ENCODE measurements around the gene ACY1.

Gene ACY1

DNA sequence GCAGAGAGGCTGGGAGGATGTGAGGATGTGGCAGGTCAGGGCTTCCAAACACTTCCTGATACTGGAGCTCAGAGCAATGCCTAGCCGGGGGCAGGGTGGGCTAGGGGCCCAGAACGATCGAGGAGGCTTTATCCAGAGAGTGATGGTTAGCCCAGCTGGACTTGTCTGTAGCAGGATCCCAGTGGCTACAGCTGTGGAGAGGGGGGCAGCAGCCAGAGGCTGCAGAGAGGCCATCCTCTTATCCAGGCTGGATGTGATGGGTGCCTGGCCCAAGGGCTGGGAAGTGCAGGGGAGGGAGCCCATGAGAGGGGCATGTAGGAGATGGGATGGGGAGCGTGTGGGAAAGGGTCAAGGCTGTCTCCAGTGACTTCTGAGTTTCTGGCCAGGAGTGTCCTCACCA, 36.5 kb upstream of the ACY1 start:
- no peak for DNase-seq

DNA sequence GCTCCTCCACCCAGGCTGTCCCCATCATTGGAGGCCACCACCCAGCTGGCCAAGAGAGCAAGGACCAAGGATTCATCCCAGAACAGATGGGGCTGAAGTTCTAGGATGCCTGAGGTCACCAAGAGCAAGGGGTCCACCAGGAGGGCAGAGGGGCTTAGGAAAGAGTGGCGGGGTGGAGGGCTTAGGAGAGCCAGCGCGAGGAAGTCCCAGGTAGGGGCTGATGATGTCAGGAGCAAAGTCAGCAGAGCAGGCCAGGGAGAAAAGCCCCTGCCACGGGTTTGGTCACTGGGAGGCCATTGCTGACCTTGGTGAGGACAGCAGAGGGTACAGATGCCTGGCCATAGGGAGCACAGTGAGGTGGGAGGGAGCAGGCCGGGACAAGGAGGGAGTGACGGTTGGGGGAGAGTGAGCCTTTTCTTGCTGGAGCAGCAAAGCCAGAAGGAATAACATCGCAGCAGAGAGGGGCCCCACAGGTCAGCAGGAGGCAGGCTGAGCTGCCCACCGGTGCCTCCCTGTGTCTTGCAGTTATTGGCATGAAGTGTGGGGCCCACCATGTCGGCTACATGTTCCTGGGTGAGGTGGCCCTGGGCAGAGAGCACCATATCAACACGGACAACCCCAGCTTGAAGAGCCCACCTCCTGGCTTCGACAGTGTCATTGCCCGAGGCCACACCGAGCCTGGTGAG, 36.0 kb upstream of the ACY1 start:
- no peak for DNase-seq

DNA sequence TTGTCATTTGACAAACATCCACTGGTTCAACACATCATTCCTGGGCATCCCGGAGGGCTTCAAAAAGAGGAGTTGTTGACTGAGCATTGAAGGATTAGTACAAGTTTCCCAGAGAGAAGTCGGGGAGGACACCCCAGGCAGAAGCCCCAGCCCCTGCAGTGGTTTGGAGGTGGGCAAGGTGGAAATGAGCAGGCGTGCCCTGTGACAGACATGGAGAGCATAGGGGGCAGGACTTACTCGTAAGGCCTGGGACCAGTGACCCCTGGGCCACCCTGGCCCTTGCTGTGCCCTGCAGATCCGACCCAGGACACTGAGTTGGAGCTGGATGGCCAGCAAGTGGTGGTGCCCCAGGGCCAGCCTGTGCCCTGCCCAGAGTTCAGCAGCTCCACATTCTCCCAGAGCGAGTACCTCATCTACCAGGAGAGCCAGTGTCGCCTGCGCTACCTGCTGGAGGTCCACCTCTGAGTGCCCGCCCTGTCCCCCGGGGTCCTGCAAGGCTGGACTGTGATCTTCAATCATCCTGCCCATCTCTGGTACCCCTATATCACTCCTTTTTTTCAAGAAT, 35.2 kb upstream of the ACY1 start:
- DNase-seq: no peak

- DNase-seq: no peak
These were observed 34.2 kb upstream of the ACY1 start for GRCh38 chr3:51949121-51949520.

- DNase-seq: no peak
These were observed 32.4 kb upstream of the ACY1 start for GRCh38 chr3:51950899-51951298.

- peak; percentile 51 for DNase-seq
These were observed 29.9 kb upstream of the ACY1 start for GRCh38 chr3:51953445-51953844.

DNA sequence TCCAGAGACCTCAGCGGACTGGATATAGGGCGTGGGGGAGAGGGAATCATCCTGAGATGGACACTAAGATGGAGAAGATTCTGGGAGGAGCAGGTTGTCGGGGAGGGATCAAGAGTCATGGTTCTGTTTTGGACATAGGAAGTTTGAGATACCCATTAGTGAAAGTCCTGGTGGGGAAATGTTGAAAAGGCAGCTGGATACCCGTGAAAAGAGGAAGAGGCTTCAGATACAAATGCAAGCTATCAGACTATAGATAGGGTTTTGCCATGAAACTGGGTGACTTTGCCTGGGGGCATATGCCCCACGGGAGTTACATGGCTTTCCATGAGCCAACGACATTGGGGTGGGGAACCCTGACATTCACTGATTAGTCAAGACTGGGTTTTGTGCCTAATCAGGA, 29.2 kb upstream of the ACY1 start:
- peak; percentile 19 for DNase-seq

GRCh38 chr3:51954713-51955112, 28.6 kb upstream of the ACY1 start:
- DNase-seq: no peak

DNA sequence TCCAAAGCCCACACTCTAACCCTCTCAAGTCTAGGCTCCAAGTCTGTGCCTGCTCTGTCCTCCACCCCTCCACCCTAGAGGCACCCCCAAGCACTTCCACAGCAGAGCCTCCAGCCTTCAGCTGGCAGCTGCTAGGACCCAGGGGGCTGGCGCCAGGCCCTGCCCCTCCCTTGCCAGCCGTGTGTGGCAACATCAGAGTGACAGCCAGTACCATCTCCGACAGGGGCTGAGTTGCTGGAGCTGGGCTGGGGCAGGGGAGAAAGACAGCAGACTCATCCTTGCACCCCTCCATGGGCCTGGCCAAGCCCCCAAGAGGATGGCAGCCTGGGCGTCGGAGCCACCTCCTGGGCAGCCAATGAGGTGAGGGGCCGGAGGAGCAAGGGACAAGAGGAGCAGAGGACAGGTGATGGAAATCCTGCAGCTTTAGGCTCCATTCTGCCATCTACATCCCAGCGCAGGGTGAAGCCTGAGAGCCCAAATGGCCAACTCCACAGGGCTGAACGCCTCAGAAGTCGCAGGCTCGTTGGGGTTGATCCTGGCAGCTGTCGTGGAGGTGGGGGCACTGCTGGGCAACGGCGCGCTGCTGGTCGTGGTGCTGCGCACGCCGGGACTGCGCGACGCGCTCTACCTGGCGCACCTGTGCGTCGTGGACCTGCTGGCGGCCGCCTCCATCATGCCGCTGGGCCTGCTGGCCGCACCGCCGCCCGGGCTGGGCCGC, 28.0 kb upstream of the ACY1 start, which contains the start of gene GPR62:
Gene GPR62 (plus strand): TSS at position 207 of the 718 bp plus-strand sequence. CDS start 272 bp downstream, at position 479.
- no peak for DNase-seq

- no peak for DNase-seq
These were observed 27.2 kb upstream of the ACY1 start for GRCh38 chr3:51955893-51956770.

DNA sequence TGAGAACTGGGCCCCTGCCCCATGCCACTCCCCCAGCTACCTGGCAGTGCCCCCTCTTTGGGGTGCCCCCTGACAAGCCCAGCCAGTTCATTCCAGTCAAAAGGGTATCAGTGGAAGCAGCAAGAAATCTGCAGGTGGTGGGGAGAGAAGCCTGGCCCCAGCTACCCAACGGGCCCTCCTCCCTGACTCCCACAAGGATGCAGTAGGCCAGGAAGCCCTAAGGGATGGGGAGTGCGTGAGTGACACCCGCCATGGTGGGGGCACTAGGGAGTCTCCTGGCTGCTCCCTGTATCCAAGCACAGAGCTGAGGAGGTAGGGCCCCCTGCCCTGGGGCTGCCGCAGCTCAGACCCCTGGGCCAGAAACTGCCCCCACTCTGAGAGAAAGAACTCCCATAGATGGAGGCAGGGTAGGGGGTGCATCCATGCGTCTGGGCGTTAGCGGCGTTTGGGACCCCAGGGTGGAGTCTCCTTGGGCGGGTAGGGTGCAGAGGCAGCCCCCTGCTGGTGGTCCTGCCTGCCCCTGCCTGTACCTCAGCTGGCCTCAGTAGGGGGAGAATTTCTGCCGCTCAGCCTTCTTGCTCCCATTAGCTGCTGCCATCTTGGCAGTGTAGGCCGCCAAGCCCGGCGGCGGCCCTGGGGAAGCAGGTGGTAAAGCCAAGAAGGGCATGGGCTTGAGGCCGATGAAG, 25.7 kb upstream of the ACY1 start:
- DNase-seq: no peak

DNA sequence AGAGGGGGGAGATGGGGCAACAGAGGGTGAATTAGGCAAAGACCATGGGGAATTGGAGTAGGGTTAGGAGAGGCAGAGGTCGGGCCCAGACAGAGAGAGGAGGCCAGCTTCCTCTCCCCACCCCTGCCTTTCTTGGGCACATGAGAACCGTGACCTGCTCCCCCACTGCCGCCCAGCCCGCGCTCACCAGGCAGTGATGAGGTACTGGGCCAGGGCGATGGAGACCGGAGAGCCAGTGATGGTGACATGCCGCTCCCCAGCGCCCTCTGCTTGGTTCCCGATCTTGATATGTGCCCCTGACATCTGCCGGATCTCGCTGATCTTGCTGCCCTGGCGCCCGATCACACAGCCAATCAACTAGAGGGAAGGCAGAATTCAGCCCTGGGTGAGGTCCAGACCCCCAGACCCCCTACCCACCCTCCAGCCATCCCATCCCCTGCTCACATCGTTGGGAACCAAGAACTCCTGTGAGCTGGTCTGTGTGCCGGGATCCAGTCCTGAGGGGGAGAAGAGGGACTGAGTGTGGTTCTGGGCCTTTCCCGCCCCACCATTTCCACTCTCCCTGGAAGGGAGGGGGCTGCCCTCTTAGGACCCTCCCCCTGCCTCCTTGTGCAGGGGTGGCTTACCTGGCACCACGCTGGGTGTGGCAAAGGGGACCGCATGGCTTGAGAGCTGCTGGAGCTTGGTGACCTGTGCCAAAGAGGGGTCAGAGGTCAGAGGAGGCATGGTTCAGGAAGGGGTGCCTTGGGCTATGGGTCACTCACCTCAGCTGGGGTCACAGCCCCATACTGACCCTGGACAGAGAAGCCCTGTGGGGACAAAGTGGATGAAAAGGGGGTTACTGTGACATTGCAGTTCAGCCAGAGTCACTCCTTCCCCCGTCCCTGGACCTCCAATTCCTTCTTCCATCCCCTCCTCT, 24.5 kb upstream of the ACY1 start:
- DNase-seq: no peak

- no peak for DNase-seq
These were observed 23.7 kb upstream of the ACY1 start for GRCh38 chr3:51959651-51960050.

DNA sequence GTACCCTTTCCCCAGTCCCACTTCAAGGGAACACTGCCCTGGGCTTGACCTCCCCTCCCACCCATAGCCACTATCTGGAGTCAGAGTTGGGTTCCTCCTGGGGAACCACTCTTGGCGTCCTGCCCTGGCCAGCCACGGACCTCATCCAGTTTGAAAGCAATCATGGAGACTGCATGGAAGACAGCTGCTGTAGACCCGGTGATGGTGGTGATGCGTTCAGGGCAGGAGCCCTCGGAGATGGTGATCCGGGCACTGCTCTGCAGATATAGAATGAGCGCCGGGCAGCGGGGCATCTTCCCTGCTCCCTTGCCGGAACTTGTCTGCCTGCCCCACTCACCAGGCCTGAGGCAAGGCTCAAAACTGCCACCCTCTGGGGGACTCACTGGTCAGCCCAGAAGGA, 22.9 kb upstream of the ACY1 start:
- no peak for DNase-seq

DNA sequence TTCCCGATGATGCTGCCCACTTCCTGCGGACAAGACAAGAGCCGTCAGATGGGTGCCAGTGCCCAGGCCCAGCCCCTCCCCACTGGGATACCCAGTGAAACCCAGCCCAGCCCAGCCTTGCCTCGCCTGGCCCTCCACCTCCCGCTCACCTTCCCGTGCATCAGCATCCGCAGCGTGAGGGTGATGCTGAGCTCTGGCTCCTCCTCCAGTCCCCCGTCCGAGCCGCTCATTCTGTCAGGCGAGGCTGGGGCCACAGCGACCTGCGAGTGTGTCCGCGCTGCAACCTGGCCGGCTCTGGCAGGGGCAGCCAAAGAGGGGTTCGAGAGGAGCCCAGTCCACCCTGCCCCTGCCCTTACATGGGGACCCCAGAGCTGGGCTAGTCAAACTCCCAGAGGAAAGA, 22.3 kb upstream of the ACY1 start:
- no peak for DNase-seq

DNA sequence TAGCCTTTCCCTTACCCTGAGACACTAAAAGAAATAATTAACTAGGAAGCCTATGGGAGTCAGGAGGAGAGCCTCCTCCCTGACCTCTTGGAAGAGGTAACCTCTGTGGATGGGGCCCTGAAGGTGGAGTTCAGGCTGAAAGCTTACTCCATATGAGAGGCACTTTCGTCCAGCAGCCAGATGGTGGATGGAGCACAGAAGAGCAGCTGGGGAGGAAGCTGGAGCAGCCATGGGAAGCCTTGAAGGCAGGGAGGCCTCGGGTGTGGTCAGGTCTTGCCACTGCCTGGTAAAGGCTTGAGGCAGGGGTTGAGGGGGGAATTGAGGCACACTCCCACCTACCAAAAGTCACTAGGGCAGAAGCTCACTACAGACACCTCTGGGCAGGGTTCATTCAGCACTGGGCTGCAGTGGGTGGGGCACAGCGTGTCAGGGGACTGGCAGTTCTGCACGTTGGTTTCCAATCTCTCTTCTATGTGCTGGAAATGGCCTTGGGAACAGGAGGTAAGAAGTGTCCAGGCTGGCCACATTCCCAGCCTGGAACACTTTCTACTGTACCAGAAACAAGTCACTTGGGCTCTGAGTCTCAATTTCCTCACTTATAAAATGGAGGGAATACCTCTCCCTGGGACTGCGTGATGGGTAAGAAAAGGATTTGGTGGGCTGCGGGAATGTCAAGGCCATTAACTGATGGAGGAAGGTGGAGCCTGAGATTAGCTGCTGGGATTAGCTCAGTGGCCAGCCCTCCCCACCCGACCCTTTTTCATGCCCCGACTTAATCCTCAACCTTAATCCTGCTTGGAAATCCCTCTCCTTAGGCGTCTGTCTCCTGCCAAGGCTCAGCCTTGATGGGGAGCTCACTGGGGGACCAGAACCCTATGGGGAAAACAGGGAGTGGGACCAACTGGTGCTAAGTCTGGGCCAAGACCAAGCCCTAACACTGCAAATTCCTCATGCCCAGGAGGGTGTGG, 21.4 kb upstream of the ACY1 start:
- no peak for DNase-seq

GRCh38 chr3:51962854-51963530, 20.3 kb upstream of the ACY1 start:
- DNase-seq: no peak

- DNase-seq: no peak
These were observed 19.3 kb upstream of the ACY1 start for GRCh38 chr3:51963951-51964451.

DNA sequence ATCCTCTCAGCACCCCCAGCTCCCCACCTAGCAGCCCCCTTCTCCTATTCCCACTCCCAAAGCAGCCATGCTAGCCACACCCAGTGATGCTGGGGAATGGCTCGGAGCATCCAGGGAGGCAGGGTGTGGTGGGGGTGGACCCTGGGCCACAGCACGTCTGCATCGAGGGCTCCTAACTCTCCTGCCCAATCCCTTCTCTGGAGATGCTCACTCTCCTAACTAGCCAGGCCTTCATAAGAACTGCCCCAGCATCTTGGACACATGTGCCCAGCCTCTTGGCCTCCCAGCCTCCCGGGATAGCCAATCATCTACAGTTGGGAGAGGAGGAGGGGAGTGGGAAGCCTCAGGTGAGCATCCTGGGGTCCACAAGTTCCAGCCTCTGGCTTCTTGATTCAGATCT, 18.8 kb upstream of the ACY1 start:
- no peak for DNase-seq

- no peak for DNase-seq
These were observed 17.3 kb upstream of the ACY1 start for GRCh38 chr3:51966016-51966415.
